Muscle of leg (tissue), 11 donors: ENCODE measurements around the gene CACNG7. TPM values are rescaled to one million over a fixed set of nuclear protein-coding genes. Genes with fewer than 3 reads are reported as not detected.
A peak's percentile ranks its signal among the peaks of the same experiment; 100 is the strongest.

Experiments
- DNase-seq: peaks from one replicate; pipeline ENCODE4 v3.0.0; 2013
- H3K27ac ChIP-seq: one replicate; pipeline ENCODE4 v1.5.1; 2013; ENCODE audit warnings: mild to moderate bottlenecking, low read length, control low read depth
- H3K27me3 ChIP-seq: one replicate; pipeline ENCODE4 v1.6.1; 2013; ENCODE audit warnings: low read length; ENCODE audit not compliant: control insufficient read depth, insufficient read depth
- H3K36me3 ChIP-seq: one replicate; pipeline ENCODE4 v1.6.1; 2013; ENCODE audit warnings: low read length; ENCODE audit not compliant: control insufficient read depth, insufficient read depth
- H3K4me1 ChIP-seq: one replicate; pipeline ENCODE4 v1.6.1; 2013; ENCODE audit warnings: low read length; ENCODE audit not compliant: control insufficient read depth, insufficient read depth
- H3K4me3 ChIP-seq: one replicate; pipeline ENCODE4 v1.5.1; 2013; ENCODE audit warnings: low read length, control low read depth
- H3K9me3 ChIP-seq: replicated peaks from 2 replicates; pipeline ENCODE4 v1.6.1; 2013; ENCODE audit warnings: low read depth, low read length; ENCODE audit not compliant: control insufficient read depth
- WGBS: methylation state at CpG from one replicate; pipeline ENCODE4 v1.1.5; 2013; ENCODE audit warnings: missing lambda C conversion rate; ENCODE audit not compliant: insufficient coverage; 5-methylcytosine and 5-hydroxymethylcytosine counted together
- polyA plus RNA-seq, 8 donors: library from polyadenylated mRNA; unstranded; fragments of 120-200 nt; gene quantifications; one replicate each; pipeline versions ENCODE4 v1.2.1 to v1.2.3, GENCODE V29; 2013; ENCODE audit warnings: inconsistent platforms in 1 of 8, low replicate concordance in 1 of 8; ENCODE audit not compliant: insufficient read length in 8 of 8, insufficient read depth in 1 of 8
- total RNA-seq: library from RNA; stranded (reverse); fragments of 120-200 nt; gene quantifications from one replicate; pipeline ENCODE4 v1.2.4, GENCODE V29; 2013

The CACNG7 gene
- total and polyA plus RNA-seq, 9 donors, result 0.04 to 2.1 (median 1.0) TPM; not detected in 1

- Histone ChIP-seq H3K4me3 (peak overlapping the region; percentile 71), H3K27ac (peak overlapping the region; percentile 80), H3K27me3 (peaks cover 45% of the 10 kb centered on the region), H3K9me3 (no peaks in the 10 kb centered on the region), H3K36me3 (peaks cover 27% of the 10 kb centered on the region), H3K4me1 (peaks cover 58% of the 10 kb centered on the region)
- peak; percentile 98 for DNase-seq
- under 1% methylated on average over 41 of the region's 51 CpGs for WGBS
These were observed 29.7 kb upstream of the CACNG7 start for GRCh38 chr19:53879140-53880081.

- Histone ChIP-seq H3K4me1 (peaks cover 51% of the 10 kb centered on the region), H3K27ac (no peak overlapping the region), H3K4me3 (no peak overlapping the region), H3K27me3 (peaks cover 60% of the 10 kb centered on the region), H3K36me3 (peaks cover 12% of the 10 kb centered on the region), H3K9me3 (no peaks in the 10 kb centered on the region)
- DNase-seq, result peak; percentile 21
- 11% methylated on average over 5 of the region's 6 CpGs for WGBS
These were observed 28.2 kb upstream of the CACNG7 start for GRCh38 chr19:53880711-53881481.

- peaks cover 46% of the 10 kb centered on the region for H3K4me1 ChIP-seq
- peaks cover 6% of the 10 kb centered on the region for H3K36me3 ChIP-seq
- 1% methylated on average over 45 of the region's 49 CpGs for WGBS
- H3K9me3 ChIP-seq, result no peaks in the 10 kb centered on the region
- peaks cover 66% of the 10 kb centered on the region for H3K27me3 ChIP-seq
- no peak within 1 kb of the TSS for H3K27ac ChIP-seq
- peak; percentile 62 for DNase-seq
- peak within 1 kb of the TSS; percentile 29 for H3K4me3 ChIP-seq
These were observed 27.3 kb upstream of the CACNG7 start, which contains the start of gene PRKCG for GRCh38 chr19:53881482-53882390. Gene PRKCG (plus strand): TSS chr19:53882197. CDS start chr19:53882495, 298 bp downstream.

- no peak overlapping the region for H3K4me3 ChIP-seq
These were observed 26.6 kb upstream of the CACNG7 start for GRCh38 chr19:53882391-53883050.

GRCh38 chr19:53883231-53883661 is 25.8 kb upstream of the CACNG7 start:
- peak; percentile 19 for DNase-seq
- peaks cover 67% of the 10 kb centered on the region for H3K27me3 ChIP-seq
- WGBS, result 7% methylated on average over 3 of the region's 19 CpGs
- H3K9me3 ChIP-seq, result no peaks in the 10 kb centered on the region
- no peak overlapping the region for H3K4me3 ChIP-seq
- no peak overlapping the region for H3K27ac ChIP-seq
- H3K36me3 ChIP-seq, result no peaks in the 10 kb centered on the region
- peaks cover 42% of the 10 kb centered on the region for H3K4me1 ChIP-seq

More at GRCh38 chr19:53882391-53883050, 26.6 kb upstream of the CACNG7 start:
- no peaks in the 10 kb centered on the region for H3K36me3 ChIP-seq
- DNase-seq, result peak; percentile 27
- WGBS, result 6% methylated on average over 9 of the region's 18 CpGs
- peaks cover 42% of the 10 kb centered on the region for H3K4me1 ChIP-seq
- no peaks in the 10 kb centered on the region for H3K9me3 ChIP-seq
- no peak overlapping the region for H3K27ac ChIP-seq
- H3K27me3 ChIP-seq, result peaks cover 67% of the 10 kb centered on the region

- Histone ChIP-seq H3K4me3 (no peak overlapping the region), H3K27ac (no peak overlapping the region), H3K9me3 (no peaks in the 10 kb centered on the region), H3K27me3 (peaks cover 67% of the 10 kb centered on the region), H3K4me1 (peaks cover 41% of the 10 kb centered on the region), H3K36me3 (no peaks in the 10 kb centered on the region)
- WGBS, result 8% methylated on average over 11 of the region's 11 CpGs
- DNase-seq, result no peak
These were observed 25.3 kb upstream of the CACNG7 start for GRCh38 chr19:53883741-53884140.

- no peak for DNase-seq
- no peaks in the 10 kb centered on the region for H3K9me3 ChIP-seq
- H3K27ac ChIP-seq, result no peak overlapping the region
- peaks cover 67% of the 10 kb centered on the region for H3K27me3 ChIP-seq
- no peaks in the 10 kb centered on the region for H3K36me3 ChIP-seq
- 39% methylated on average over 6 of the region's 12 CpGs for WGBS
- H3K4me1 ChIP-seq, result peaks cover 37% of the 10 kb centered on the region
- no peak overlapping the region for H3K4me3 ChIP-seq
These were observed 24.8 kb upstream of the CACNG7 start for GRCh38 chr19:53884256-53884655.

- no peak overlapping the region for H3K4me3 ChIP-seq
- no peak overlapping the region for H3K27ac ChIP-seq
- WGBS, result 82% methylated on average over 6 of the region's 10 CpGs
- H3K36me3 ChIP-seq, result no peaks in the 10 kb centered on the region
- no peaks in the 10 kb centered on the region for H3K9me3 ChIP-seq
- peaks cover 32% of the 10 kb centered on the region for H3K4me1 ChIP-seq
- peaks cover 66% of the 10 kb centered on the region for H3K27me3 ChIP-seq
- DNase-seq, result no peak
These were observed 24.0 kb upstream of the CACNG7 start for GRCh38 chr19:53885036-53885435.

GRCh38 chr19:53892301-53892980 is 16.6 kb upstream of the CACNG7 start:
- Histone ChIP-seq H3K4me1 (no peaks in the 10 kb centered on the region), H3K9me3 (no peaks in the 10 kb centered on the region), H3K27me3 (peaks cover 32% of the 10 kb centered on the region), H3K27ac (no peak overlapping the region), H3K4me3 (no peak overlapping the region), H3K36me3 (no peaks in the 10 kb centered on the region)
- DNase-seq, result no peak
- WGBS, result 53% methylated on average over 9 of the region's 23 CpGs
